HepG2 (cell line): ENCODE measurements around the gene ATG2B. TPM values are rescaled to one million over a fixed set of nuclear protein-coding genes. Genes with fewer than 3 reads are reported as not detected.

Source experiments
- ATAC-seq: fragments of 200-7000 bp; cut with Tn5 transposase; 3 replicates; pipeline ENCODE4 v1.9.1; 2020; ENCODE audit warnings: mild to moderate bottlenecking, moderate library complexity
- BruUV-seq: library from RNA; stranded (reverse); fragments of 400-500 nt; replicated peaks from 2 replicates; lab custom pipeline; 2021; lab: Mats Ljungman, UMichigan
- CTCF ChIA-PET: fragments of 300-600 bp; formaldehyde crosslinking; extraction: SDS; loops from one replicate; lab custom pipeline; 2021; ENCODE audit warnings: low total read pairs, inconsistent platforms, low intra/inter-chr PET ratio; lab: Yijun Ruan, JAX
- POLR2A ChIA-PET: fragments of 350-600 bp; sonication (Branson Sonifier 250); formaldehyde crosslinking; loops from one replicate; lab custom pipeline; 2020; ENCODE audit warnings: antibody characterized with exemption, inconsistent platforms; lab: Yijun Ruan, JAX
- DNase-seq: peaks from one replicate; pipeline ENCODE4 v3.0.0-alpha.2; 2015; ENCODE audit warnings: low spot score
- FAIRE-seq: peaks from 3 replicates; lab custom pipeline; 2011; peaks lifted over from hg19 to GRCh38; lab: Jason Lieb, UNC
- H2AFZ ChIP-seq: one replicate; pipeline ENCODE4 v1.6.1; 2011; ENCODE audit warnings: low read length, inconsistent platforms
- H3K27ac ChIP-seq: fragments of 300-600 bp; 3 replicates; pipeline ENCODE4 v1.8.0; 2011; ENCODE audit warnings: mixed run types, mild to moderate bottlenecking, mixed read lengths, low read length, inconsistent platforms; ENCODE audit not compliant: insufficient read depth; ENCODE audit errors: extremely low read length
- H3K27me3 ChIP-seq, 2 experiments: fragments of 200-600 bp in 1 of 2; 2 replicates in 1 of 2; 3 replicates in 1 of 2; pipeline versions ENCODE4 v1.6.0 to v1.8.0; 2011; ENCODE audit warnings: low read length in 2 of 2, mild to moderate bottlenecking in 2 of 2, moderate library complexity in 2 of 2, inconsistent platforms in 1 of 2; ENCODE audit not compliant: insufficient read depth in 2 of 2, control insufficient read depth in 1 of 2
- H3K36me3 ChIP-seq, 2 experiments: fragments of 200-600 bp in 1 of 2; replicated peaks in 1 of 2; 2 replicates in 1 of 2; 3 replicates in 1 of 2; pipeline versions ENCODE4 v1.5.1 to v1.8.0; 2011; ENCODE audit warnings: low read length in 2 of 2, inconsistent platforms in 1 of 2; ENCODE audit not compliant: insufficient read depth in 2 of 2, control insufficient read depth in 1 of 2
- H3K4me1 ChIP-seq: 2 replicates; pipeline ENCODE4 v1.5.1; 2012; ENCODE audit warnings: low read length, inconsistent platforms; ENCODE audit not compliant: insufficient read depth
- H3K4me2 ChIP-seq: 2 replicates; pipeline ENCODE4 v1.6.0; 2011; ENCODE audit warnings: low read depth, low read length, inconsistent platforms
- H3K4me3 ChIP-seq, 3 experiments: fragments of 200-600 bp in 1 of 3; sonication (generic), shearing (Covaris generic) in 1 of 3; replicated peaks in 1 of 3; 2 replicates each; pipeline ENCODE4 v1.5.1; 2011 to 2016; ENCODE audit warnings: low read length in 3 of 3, inconsistent platforms in 2 of 3, low read depth in 2 of 3, mild to moderate bottlenecking in 2 of 3, control low read depth in 1 of 3, mixed read lengths in 1 of 3; ENCODE audit not compliant: insufficient read depth in 1 of 3
- H3K79me2 ChIP-seq: one replicate; pipeline ENCODE4 v1.6.1; 2011; ENCODE audit warnings: low read length, inconsistent platforms; ENCODE audit not compliant: insufficient read depth
- H3K9ac ChIP-seq: 2 replicates; pipeline ENCODE4 v1.6.0; 2011; ENCODE audit warnings: mild to moderate bottlenecking, low read depth, low read length, inconsistent platforms; ENCODE audit not compliant: insufficient read depth
- H3K9me3 ChIP-seq: 2 replicates; pipeline ENCODE4 v1.5.1; 2012; ENCODE audit warnings: mild to moderate bottlenecking, low read length
- H4K20me1 ChIP-seq: 2 replicates; pipeline ENCODE4 v1.6.0; 2011; ENCODE audit warnings: inconsistent platforms, mild to moderate bottlenecking, low read length, moderate library complexity; ENCODE audit not compliant: insufficient read depth
- ARID2 ChIP-seq: sonication (generic); formaldehyde crosslinking; IDR thresholded peaks from 2 replicates; pipeline ENCODE4 v1.8.1; 2022; ENCODE audit warnings: mild to moderate bottlenecking, missing genetic modification reagents, borderline replicate concordance
- FOXK2 ChIP-seq: fragments of 450-650 bp; IDR thresholded peaks from 2 replicates; pipeline ENCODE4 v1.6.1; 2016
- MTA3 ChIP-seq: sonication (generic); formaldehyde crosslinking; IDR thresholded peaks from 2 replicates; pipeline ENCODE4 v1.4.0; 2020; ENCODE audit warnings: missing genetic modification reagents
- MTF1 ChIP-seq: sonication (generic); formaldehyde crosslinking; IDR thresholded peaks from 2 replicates; pipeline ENCODE4 v1.5.0; 2020; ENCODE audit warnings: missing genetic modification reagents
- NR2F6 ChIP-seq, 2 experiments: IDR thresholded peaks; 2 replicates each; pipeline ENCODE4 v1.6.1; 2016; ENCODE audit warnings: antibody characterized with exemption in 1 of 2, mild to moderate bottlenecking in 1 of 2
- NR3C1 ChIP-seq: sonication (generic); formaldehyde crosslinking; IDR thresholded peaks from 2 replicates; pipeline ENCODE4 v1.4.0; 2020; ENCODE audit warnings: missing genetic modification reagents
- SNAI1 ChIP-seq: sonication (generic); formaldehyde crosslinking; IDR thresholded peaks from 2 replicates; pipeline ENCODE4 v1.5.0; 2020; ENCODE audit warnings: mild to moderate bottlenecking, missing genetic modification reagents, borderline replicate concordance
- TMF1 ChIP-seq: sonication (generic); formaldehyde crosslinking; IDR thresholded peaks from 2 replicates; pipeline ENCODE4 v1.8.1; 2022; ENCODE audit warnings: low read depth, missing genetic modification reagents
- XBP1 ChIP-seq: sonication (generic); formaldehyde crosslinking; IDR thresholded peaks from 2 replicates; pipeline ENCODE4 v1.5.0; 2020; ENCODE audit warnings: missing genetic modification reagents
- ZBTB20 ChIP-seq: sonication (generic); formaldehyde crosslinking; IDR thresholded peaks from 2 replicates; pipeline ENCODE4 v1.8.1; 2023; ENCODE audit warnings: missing genetic modification reagents, low read depth, mild to moderate bottlenecking, borderline replicate concordance
- ZBTB37 ChIP-seq: sonication (generic); formaldehyde crosslinking; IDR thresholded peaks from 2 replicates; pipeline ENCODE4 v1.4.0; 2020; ENCODE audit warnings: mild to moderate bottlenecking, missing genetic modification reagents
- ZNF232 ChIP-seq: sonication (generic); formaldehyde crosslinking; IDR thresholded peaks from 2 replicates; pipeline ENCODE4 v1.4.0; 2020; ENCODE audit warnings: missing genetic modification reagents, borderline replicate concordance
- ZNF276 ChIP-seq: sonication (generic); formaldehyde crosslinking; IDR thresholded peaks from 2 replicates; pipeline ENCODE4 v1.4.0; 2020; ENCODE audit warnings: mild to moderate bottlenecking, low read depth, missing genetic modification reagents
- ZNF282 ChIP-seq: fragments of 450-650 bp; IDR thresholded peaks from 2 replicates; pipeline ENCODE4 v1.6.1; 2018; ENCODE audit not compliant: partially characterized antibody
- ZNF549 ChIP-seq: sonication (generic); formaldehyde crosslinking; IDR thresholded peaks from 2 replicates; pipeline ENCODE4 v1.5.0; 2020; ENCODE audit warnings: missing genetic modification reagents
- ZNF580 ChIP-seq: IDR thresholded peaks from 2 replicates; pipeline ENCODE4 v1.6.1; 2016; ENCODE audit warnings: low read depth, borderline replicate concordance
- ZNF749 ChIP-seq: sonication (generic); formaldehyde crosslinking; IDR thresholded peaks from 2 replicates; pipeline ENCODE4 v1.8.0; 2022; ENCODE audit warnings: mild to moderate bottlenecking, missing genetic modification reagents, moderate library complexity, borderline replicate concordance
- ZNF784 ChIP-seq: sonication (generic); formaldehyde crosslinking; IDR thresholded peaks from 2 replicates; pipeline ENCODE4 v1.5.1; 2020; ENCODE audit warnings: missing genetic modification reagents, mild to moderate bottlenecking, borderline replicate concordance
- ZSCAN5A ChIP-seq: sonication (generic); formaldehyde crosslinking; IDR thresholded peaks from 2 replicates; pipeline ENCODE4 v1.8.0; 2022; ENCODE audit warnings: mild to moderate bottlenecking, missing genetic modification reagents, borderline replicate concordance
- WGBS: methylation state at CpG from one replicate; pipeline ENCODE4 v1.1.6; 2017; ENCODE audit warnings: low lambda C conversion rate; 5-methylcytosine and 5-hydroxymethylcytosine counted together
- in situ Hi-C: cut with HindIII; loops from 2 replicates; pipeline ENCODE4 v1.10.0; 2017; ENCODE audit warnings: low pct_unique_long_range_greater_than_20kb; ENCODE audit not compliant: extremely low pct_ligation_motif_present
- intact Hi-C: fragments of 100-400 bp; cut with micrococcal nuclease; formaldehyde crosslinking; loops from one replicate; pipeline ENCODE4 v1.10.0; 2022; ENCODE audit not compliant: unreplicated experiment
- polyA plus RNA-seq, 8 experiments: library from polyadenylated mRNA; depleted of rRNA in 3 of 8; stranded (reverse) in 7 of 8; unstranded in 1 of 8; fragments of >200 nt; fragmentation: Illumina TruSeq in 4 of 8; extraction: Trizol in 4 of 8; gene quantifications; 2 replicates each; pipeline versions ENCODE4 v1.2.1 to v1.2.3, GENCODE V29; 2011 to 2016; ENCODE audit warnings: low read depth in 4 of 8, missing spikeins in 1 of 8, mixed read lengths in 1 of 8; ENCODE audit not compliant: insufficient read depth in 1 of 8
- total RNA-seq, 5 experiments: library from RNA; depleted of rRNA; stranded (reverse); fragments of >200 nt; fragmentation: Illumina TruSeq; extraction: Trizol; gene quantifications; 2 replicates each; pipeline ENCODE4 v1.2.3, GENCODE V29; 2016; ENCODE audit warnings: low read depth in 1 of 5

Gene ATG2B
- total and polyA plus RNA-seq, 2 of the 13 experiments (the other 11 are each of a cell fraction or from before 2014, with no cell fraction given): 7.4 to 7.5 TPM

- Histone ChIP-seq H3K9me3 (no peaks in the 10 kb centered on the region), H3K79me2 (no peaks in the 10 kb centered on the region), H4K20me1 (no peaks in the 10 kb centered on the region), H3K4me3 (no peak within 1 kb of the TSS), H3K27me3 (peaks cover 0 to 33% of the 10 kb centered on the region in 2 experiments; a peak in 2 of 5 replicates), H3K9ac (no peak within 1 kb of the TSS), H3K36me3 (no peaks in the 10 kb centered on the region), H3K27ac (no peak within 1 kb of the TSS), H3K4me1 (no peaks in the 10 kb centered on the region), H2AFZ (no peak within 1 kb of the TSS), H3K4me2 (no peak within 1 kb of the TSS)
- ATAC-seq (no peak), FAIRE-seq (no peak), DNase-seq (no peak)
- CTCF ChIA-PET: no interaction called here
- no TSS peak for BruUV-seq
- 32% methylated on average over 12 of the region's 12 CpGs for WGBS
- POLR2A ChIA-PET: no interaction called here
- intact Hi-C loops: no loop called here
- in situ Hi-C loops: no loop called here
- TF ChIP-seq ZBTB20 (CRISPR knock-in tag) (no peak), MTF1 (CRISPR knock-in tag) (no peak), SNAI1 (no peak), ZNF282 (no peak), NR2F6 (IDR thresholded peaks at IDR 0.05) (no peak), NR2F6 (CRISPR knock-in tag; IDR thresholded peaks at IDR 0.05) (no peak), ARID2 (CRISPR knock-in tag) (no peak), FOXK2 (no peak), ZBTB37 (CRISPR knock-in tag) (no peak), ZNF549 (CRISPR knock-in tag) (no peak), ZNF580 (no peak), ZNF749 (CRISPR knock-in tag) (no peak), NR3C1 (CRISPR knock-in tag) (no peak), ZSCAN5A (CRISPR knock-in tag) (no peak), XBP1 (CRISPR knock-in tag) (no peak), ZNF232 (CRISPR knock-in tag) (no peak), MTA3 (CRISPR knock-in tag) (no peak), TMF1 (CRISPR knock-in tag) (no peak), ZNF276 (CRISPR knock-in tag) (no peak), ZNF784 (CRISPR knock-in tag) (no peak)
Measured at GRCh38 chr14:96255501-96256366, 107.4 kb downstream of the ATG2B start, which contains the start of gene BDKRB1. BDKRB1 (plus strand) TSS chr14:96256210; CDS start chr14:96263683, 7,473 bp downstream.
